SK-N-SH (cell line): ENCODE data around the gene PSMB2. TPM values are rescaled to one million over a fixed set of nuclear protein-coding genes. Genes with fewer than 3 reads are reported as not detected.
A peak's percentile ranks its signal among the peaks of the same experiment; 100 is the strongest.

Source experiments
- CTCF ChIA-PET: fragments of 300-600, 350-600 bp; formaldehyde crosslinking; extraction: SDS; loops from one replicate; lab custom pipeline; 2021; lab: Yijun Ruan, JAX
- POLR2A ChIA-PET: fragments of 350-600 bp; sonication (Branson Sonifier 250); formaldehyde crosslinking; extraction: SDS; loops from one replicate; lab custom pipeline; 2020; ENCODE audit warnings: antibody characterized with exemption, inconsistent platforms; lab: Yijun Ruan, JAX
- DNase-seq: peaks from one replicate; pipeline ENCODE4 v3.0.0; 2012
- H2AFZ ChIP-seq: fragments of 200-600 bp; sonication (generic); 2 replicates; pipeline ENCODE4 v1.8.1; 2016; ENCODE audit warnings: antibody characterized with exemption, mild to moderate bottlenecking, low read depth
- H3F3A ChIP-seq: fragments of 200-600 bp; sonication (generic); replicated peaks from 2 replicates; pipeline ENCODE3; 2016; ENCODE audit warnings: antibody characterized with exemption, mild to moderate bottlenecking; ENCODE audit not compliant: insufficient read depth
- H3K27ac ChIP-seq, 2 experiments: fragments of 200-500 bp in 1 of 2; fragments of 200-600 bp in 1 of 2; sonication (Bioruptor generic) in 1 of 2; sonication (generic), shearing (Covaris generic) in 1 of 2; 2 replicates each; pipeline versions ENCODE4 v1.5.1 to v1.6.1; 2014 to 2016; ENCODE audit warnings: low read depth in 2 of 2, inconsistent platforms in 1 of 2, low read length in 1 of 2, mild to moderate bottlenecking in 1 of 2, mixed read lengths in 1 of 2
- H3K27me3 ChIP-seq: fragments of 200-600 bp; sonication (generic), shearing (Covaris generic); 2 replicates; pipeline ENCODE4 v1.6.1; 2016; ENCODE audit warnings: mixed run types; ENCODE audit not compliant: insufficient read depth
- H3K36me3 ChIP-seq, 2 experiments: fragments of 200-500 bp in 1 of 2; fragments of 200-600 bp in 1 of 2; sonication (Bioruptor generic) in 1 of 2; sonication (generic) in 1 of 2; replicated peaks in 1 of 2; 2 replicates each; pipeline versions ENCODE3 to v1.5.1; 2014 to 2016; ENCODE audit warnings: low read length in 1 of 2, mild to moderate bottlenecking in 1 of 2; ENCODE audit not compliant: insufficient read depth in 2 of 2, control insufficient read depth in 1 of 2
- H3K4me1 ChIP-seq, 2 experiments: fragments of 200-500 bp in 1 of 2; fragments of 200-600 bp in 1 of 2; sonication (Bioruptor generic) in 1 of 2; sonication (generic), shearing (Covaris generic) in 1 of 2; 2 replicates each; pipeline versions ENCODE4 v1.5.1 to v1.6.1; 2014 to 2016; ENCODE audit warnings: low read depth in 1 of 2, low read length in 1 of 2, mixed run types in 1 of 2; ENCODE audit not compliant: insufficient read depth in 2 of 2, control insufficient read depth in 1 of 2
- H3K4me2 ChIP-seq: fragments of 200-600 bp; sonication (generic), shearing (Covaris generic); 2 replicates; pipeline ENCODE4 v1.6.1; 2017; ENCODE audit warnings: mixed run types
- H3K4me3 ChIP-seq, 2 experiments: fragments of 200-500 bp in 1 of 2; fragments of 200-600 bp in 1 of 2; sonication (Bioruptor generic) in 1 of 2; sonication (generic), shearing (Covaris generic) in 1 of 2; 2 replicates each; pipeline versions ENCODE4 v1.5.1 to v1.8.1; 2014 to 2016; ENCODE audit warnings: low read depth in 2 of 2, inconsistent platforms in 1 of 2, low read length in 1 of 2, mild to moderate bottlenecking in 1 of 2, mixed read lengths in 1 of 2, moderate library complexity in 1 of 2
- H3K79me2 ChIP-seq: fragments of 200-600 bp; sonication (generic); 2 replicates; pipeline ENCODE4 v1.8.1; 2017; ENCODE audit warnings: mild to moderate bottlenecking; ENCODE audit not compliant: insufficient read depth
- H3K9ac ChIP-seq: fragments of 200-600 bp; sonication (generic); 2 replicates; pipeline ENCODE4 v1.6.1; 2017; ENCODE audit warnings: mixed run types
- H3K9me2 ChIP-seq: fragments of 200-600 bp; sonication (generic); 2 replicates; pipeline ENCODE4 v1.6.1; 2017; ENCODE audit warnings: mixed run types
- H3K9me3 ChIP-seq: fragments of 200-600 bp; sonication (generic); 2 replicates; pipeline ENCODE4 v1.6.1; 2017; ENCODE audit warnings: mixed run types, mild to moderate bottlenecking, moderate library complexity
- H4K20me1 ChIP-seq: fragments of 200-600 bp; sonication (generic); 2 replicates; pipeline ENCODE4 v1.6.1; 2017; ENCODE audit warnings: mild to moderate bottlenecking, mixed run types; ENCODE audit not compliant: insufficient read depth
- ELF1 ChIP-seq: IDR thresholded peaks from 2 replicates; pipeline ENCODE4 v1.4.0; 2012
- EP300 ChIP-seq, 2 experiments: IDR thresholded peaks; 2 replicates each; pipeline versions ENCODE4 v1.4.0 to v1.6.1; 2012; ENCODE audit warnings: borderline replicate concordance in 1 of 2, low read depth in 1 of 2, low read length in 1 of 2
- EZH2phosphoT487 ChIP-seq: fragments of 200-600 bp; sonication (generic); IDR thresholded peaks from 2 replicates; pipeline ENCODE4 v1.6.1; 2017; ENCODE audit warnings: low read depth, mixed run types, mild to moderate bottlenecking, antibody characterized with exemption, moderate library complexity, borderline replicate concordance
- FOSL2 ChIP-seq: IDR thresholded peaks from 2 replicates; pipeline ENCODE4 v1.4.0; 2012; ENCODE audit warnings: low read depth, mild to moderate bottlenecking, moderate library complexity, borderline replicate concordance
- FOXJ3 ChIP-seq: sonication (generic); formaldehyde crosslinking; IDR thresholded peaks from 2 replicates; pipeline ENCODE4 v1.5.1; 2020; ENCODE audit warnings: mild to moderate bottlenecking, missing genetic modification reagents
- FOXM1 ChIP-seq: IDR thresholded peaks from 2 replicates; pipeline ENCODE4 v1.4.0; 2012; ENCODE audit warnings: low read depth, mild to moderate bottlenecking
- JUND ChIP-seq: IDR thresholded peaks from 2 replicates; pipeline ENCODE4 v1.4.0; 2012
- MEF2A ChIP-seq: IDR thresholded peaks from 2 replicates; pipeline ENCODE4 v1.4.0; 2012; ENCODE audit warnings: low read depth, borderline replicate concordance
- NFIC ChIP-seq: IDR thresholded peaks from 2 replicates; pipeline ENCODE4 v1.4.0; 2012; ENCODE audit warnings: borderline replicate concordance
- POLR2AphosphoS5 ChIP-seq: IDR thresholded peaks from 2 replicates; pipeline ENCODE4 v1.6.1; 2012; ENCODE audit warnings: low read depth, low read length
- RAD21 ChIP-seq: IDR thresholded peaks from 2 replicates; pipeline ENCODE4 v1.6.1; 2012; ENCODE audit warnings: mild to moderate bottlenecking, low read length
- RFX5 ChIP-seq: IDR thresholded peaks from 2 replicates; pipeline ENCODE4 v1.6.1; 2012; ENCODE audit warnings: mild to moderate bottlenecking, improper control_type of control experiment, low read length
- RXRA ChIP-seq: IDR thresholded peaks from 2 replicates; pipeline ENCODE4 v1.4.0; 2012; ENCODE audit warnings: low read depth, mild to moderate bottlenecking, borderline replicate concordance
- SMC3 ChIP-seq: IDR thresholded peaks from 2 replicates; pipeline ENCODE4 v1.6.1; 2012; ENCODE audit warnings: low read depth, low read length, improper control_type of control experiment
- TAF1 ChIP-seq: IDR thresholded peaks from 2 replicates; pipeline ENCODE4 v1.6.1; 2012; ENCODE audit warnings: low read depth, mild to moderate bottlenecking, low read length, moderate library complexity, borderline replicate concordance
- TEAD4 ChIP-seq: IDR thresholded peaks from 2 replicates; pipeline ENCODE4 v1.4.0; 2012; ENCODE audit warnings: mild to moderate bottlenecking, borderline replicate concordance; ENCODE audit not compliant: insufficient read depth
- YY1 ChIP-seq: IDR thresholded peaks from 2 replicates; pipeline ENCODE4 v1.4.0; 2012; ENCODE audit warnings: low read depth, mild to moderate bottlenecking
- polyA plus RNA-seq, 3 experiments: library from polyadenylated mRNA; depleted of rRNA; stranded (reverse); fragments of >200 nt; gene quantifications; 2 replicates each; pipeline ENCODE4 v1.2.3, GENCODE V29; 2012
- TF ChIP-seq, protein P1 (sequence below): fragments of 150-350 bp; IDR thresholded peaks from 2 replicates; pipeline ENCODE4 v1.6.1; 2017; ENCODE audit warnings: antibody characterized with exemption, low read length, low read depth, borderline replicate concordance
- TF ChIP-seq, protein P2 (sequence below): IDR thresholded peaks from 2 replicates; pipeline ENCODE4; 2012
- TF ChIP-seq, protein P3 (sequence below): fragments of 200-600 bp; sonication (generic); IDR thresholded peaks from 2 replicates; pipeline ENCODE4 v1.6.1; 2017; ENCODE audit warnings: antibody characterized with exemption, mild to moderate bottlenecking, moderate library complexity
- TF ChIP-seq, protein P4 (sequence below): IDR thresholded peaks from 2 replicates; pipeline ENCODE4 v1.6.1; 2012; ENCODE audit warnings: mild to moderate bottlenecking, low read depth, low read length, moderate library complexity

The PSMB2 gene
- polyA plus RNA-seq, 1 of the 3 experiments (the other 2 are of a cell fraction), result 83.5 TPM

DNA sequence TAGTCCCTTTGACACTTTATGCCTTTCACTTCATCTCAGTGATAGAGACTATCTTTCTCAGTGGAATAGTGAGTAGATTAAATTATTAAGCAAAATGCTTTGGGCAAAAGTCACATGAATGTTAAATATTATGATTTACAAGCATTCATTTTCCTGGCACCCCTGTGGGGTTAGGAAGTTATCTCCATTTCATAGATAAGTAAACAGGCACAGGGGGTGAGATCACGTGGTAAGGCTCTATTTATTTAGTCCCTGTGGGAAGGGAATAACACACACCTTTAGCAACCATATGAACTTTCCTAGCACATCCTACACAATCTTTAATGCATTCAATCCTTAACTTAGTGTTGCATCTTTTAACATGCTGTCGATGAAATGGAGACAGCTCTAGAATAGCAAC lies 12.3 kb downstream of the PSMB2 start (continued):
- TF ChIP-seq EP300 (IDR thresholded peaks at IDR 0.05; ENCODE audit: borderline replicate concordance in 1 of 2, low read depth in 1 of 2, low read length in 1 of 2), result peak in 1 of 2 experiments; percentile 24; a peak in 1 of 4 replicates
- TF ChIP-seq RFX5, result no peak
- no peak for TF ChIP-seq RXRA
- TF ChIP-seq EZH2phosphoT487, result no peak
- no peak for TF ChIP-seq FOXJ3 (CRISPR knock-in tag)
- TF ChIP-seq, protein P1, sequence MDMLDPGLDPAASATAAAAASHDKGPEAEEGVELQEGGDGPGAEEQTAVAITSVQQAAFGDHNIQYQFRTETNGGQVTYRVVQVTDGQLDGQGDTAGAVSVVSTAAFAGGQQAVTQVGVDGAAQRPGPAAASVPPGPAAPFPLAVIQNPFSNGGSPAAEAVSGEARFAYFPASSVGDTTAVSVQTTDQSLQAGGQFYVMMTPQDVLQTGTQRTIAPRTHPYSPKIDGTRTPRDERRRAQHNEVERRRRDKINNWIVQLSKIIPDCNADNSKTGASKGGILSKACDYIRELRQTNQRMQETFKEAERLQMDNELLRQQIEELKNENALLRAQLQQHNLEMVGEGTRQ, result no peak
- TF ChIP-seq ELF1, result no peak
- no peak for TF ChIP-seq RAD21
- no peak for TF ChIP-seq FOXM1
- no peak for TF ChIP-seq SMC3
- TF ChIP-seq, protein P2, sequence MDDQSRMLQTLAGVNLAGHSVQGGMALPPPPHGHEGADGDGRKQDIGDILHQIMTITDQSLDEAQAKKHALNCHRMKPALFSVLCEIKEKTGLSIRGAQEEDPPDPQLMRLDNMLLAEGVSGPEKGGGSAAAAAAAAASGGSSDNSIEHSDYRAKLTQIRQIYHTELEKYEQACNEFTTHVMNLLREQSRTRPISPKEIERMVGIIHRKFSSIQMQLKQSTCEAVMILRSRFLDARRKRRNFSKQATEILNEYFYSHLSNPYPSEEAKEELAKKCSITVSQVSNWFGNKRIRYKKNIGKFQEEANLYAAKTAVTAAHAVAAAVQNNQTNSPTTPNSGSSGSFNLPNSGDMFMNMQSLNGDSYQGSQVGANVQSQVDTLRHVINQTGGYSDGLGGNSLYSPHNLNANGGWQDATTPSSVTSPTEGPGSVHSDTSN, result no peak
- no peak for TF ChIP-seq NFIC
- no peak for TF ChIP-seq FOSL2
- no peak for TF ChIP-seq POLR2AphosphoS5
- TF ChIP-seq TAF1, result no peak
- no peak for TF ChIP-seq TEAD4
- TF ChIP-seq YY1, result no peak
- TF ChIP-seq JUND, result no peak

DNA sequence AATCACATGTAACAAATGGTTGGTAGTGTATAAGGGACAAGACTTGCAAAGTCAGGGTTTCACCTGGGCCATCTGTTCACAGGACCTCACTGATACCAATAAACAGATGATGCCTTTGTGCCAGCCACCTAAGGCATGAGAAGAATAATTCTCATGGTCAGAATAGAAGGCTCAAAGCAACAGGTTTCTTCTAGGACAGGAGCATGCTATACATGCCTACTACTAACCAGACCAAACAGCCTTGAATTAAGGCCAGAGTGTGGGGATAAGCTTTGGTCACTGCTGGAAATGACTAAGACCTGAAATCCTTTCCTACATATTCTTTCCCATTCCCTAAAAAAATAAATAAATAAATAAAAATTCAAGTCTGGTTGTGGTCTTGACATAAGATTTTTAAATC lies 17.5 kb downstream of the PSMB2 start:
- H3F3A ChIP-seq, result no peaks in the 10 kb centered on the region
- peaks cover 94% of the 10 kb centered on the region for H3K79me2 ChIP-seq
- H3K9me2 ChIP-seq, result no peaks in the 10 kb centered on the region
- H2AFZ ChIP-seq, result no peak overlapping the region
- ChIA-PET CTCF (interaction anchor here (0.9 kb wide), 1 partner anchor 103 kb away, joined by 3 read pairs; no protein-coding TSS in a partner anchor), POLR2A (no interaction called here)
- H3K9me3 ChIP-seq, result no peaks in the 10 kb centered on the region
- peaks cover 47 to 53% of the 10 kb centered on the region in 2 experiments for H3K36me3 ChIP-seq
- H3K4me3 ChIP-seq, result no peak overlapping the region
- H3K9ac ChIP-seq, result no peak overlapping the region
- no peak overlapping the region for H3K27ac ChIP-seq
- no peak overlapping the region for H3K4me2 ChIP-seq
- no peaks in the 10 kb centered on the region for H3K27me3 ChIP-seq
- H3K4me1 ChIP-seq, result no peaks in the 10 kb centered on the region
- no peak for DNase-seq
- H4K20me1 ChIP-seq, result peaks cover 24% of the 10 kb centered on the region
- TF ChIP-seq MEF2A, result no peak
- TF ChIP-seq NFIC, result no peak
- no peak for TF ChIP-seq FOSL2
- TF ChIP-seq, protein P3, sequence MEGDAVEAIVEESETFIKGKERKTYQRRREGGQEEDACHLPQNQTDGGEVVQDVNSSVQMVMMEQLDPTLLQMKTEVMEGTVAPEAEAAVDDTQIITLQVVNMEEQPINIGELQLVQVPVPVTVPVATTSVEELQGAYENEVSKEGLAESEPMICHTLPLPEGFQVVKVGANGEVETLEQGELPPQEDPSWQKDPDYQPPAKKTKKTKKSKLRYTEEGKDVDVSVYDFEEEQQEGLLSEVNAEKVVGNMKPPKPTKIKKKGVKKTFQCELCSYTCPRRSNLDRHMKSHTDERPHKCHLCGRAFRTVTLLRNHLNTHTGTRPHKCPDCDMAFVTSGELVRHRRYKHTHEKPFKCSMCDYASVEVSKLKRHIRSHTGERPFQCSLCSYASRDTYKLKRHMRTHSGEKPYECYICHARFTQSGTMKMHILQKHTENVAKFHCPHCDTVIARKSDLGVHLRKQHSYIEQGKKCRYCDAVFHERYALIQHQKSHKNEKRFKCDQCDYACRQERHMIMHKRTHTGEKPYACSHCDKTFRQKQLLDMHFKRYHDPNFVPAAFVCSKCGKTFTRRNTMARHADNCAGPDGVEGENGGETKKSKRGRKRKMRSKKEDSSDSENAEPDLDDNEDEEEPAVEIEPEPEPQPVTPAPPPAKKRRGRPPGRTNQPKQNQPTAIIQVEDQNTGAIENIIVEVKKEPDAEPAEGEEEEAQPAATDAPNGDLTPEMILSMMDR, result no peak
- no peak for TF ChIP-seq SMC3
- TF ChIP-seq, protein P1, result no peak
- no peak for TF ChIP-seq FOXJ3 (CRISPR knock-in tag)
- no peak for TF ChIP-seq TEAD4
- no peak for TF ChIP-seq FOXM1
- no peak for TF ChIP-seq ELF1
- TF ChIP-seq, protein P4, sequence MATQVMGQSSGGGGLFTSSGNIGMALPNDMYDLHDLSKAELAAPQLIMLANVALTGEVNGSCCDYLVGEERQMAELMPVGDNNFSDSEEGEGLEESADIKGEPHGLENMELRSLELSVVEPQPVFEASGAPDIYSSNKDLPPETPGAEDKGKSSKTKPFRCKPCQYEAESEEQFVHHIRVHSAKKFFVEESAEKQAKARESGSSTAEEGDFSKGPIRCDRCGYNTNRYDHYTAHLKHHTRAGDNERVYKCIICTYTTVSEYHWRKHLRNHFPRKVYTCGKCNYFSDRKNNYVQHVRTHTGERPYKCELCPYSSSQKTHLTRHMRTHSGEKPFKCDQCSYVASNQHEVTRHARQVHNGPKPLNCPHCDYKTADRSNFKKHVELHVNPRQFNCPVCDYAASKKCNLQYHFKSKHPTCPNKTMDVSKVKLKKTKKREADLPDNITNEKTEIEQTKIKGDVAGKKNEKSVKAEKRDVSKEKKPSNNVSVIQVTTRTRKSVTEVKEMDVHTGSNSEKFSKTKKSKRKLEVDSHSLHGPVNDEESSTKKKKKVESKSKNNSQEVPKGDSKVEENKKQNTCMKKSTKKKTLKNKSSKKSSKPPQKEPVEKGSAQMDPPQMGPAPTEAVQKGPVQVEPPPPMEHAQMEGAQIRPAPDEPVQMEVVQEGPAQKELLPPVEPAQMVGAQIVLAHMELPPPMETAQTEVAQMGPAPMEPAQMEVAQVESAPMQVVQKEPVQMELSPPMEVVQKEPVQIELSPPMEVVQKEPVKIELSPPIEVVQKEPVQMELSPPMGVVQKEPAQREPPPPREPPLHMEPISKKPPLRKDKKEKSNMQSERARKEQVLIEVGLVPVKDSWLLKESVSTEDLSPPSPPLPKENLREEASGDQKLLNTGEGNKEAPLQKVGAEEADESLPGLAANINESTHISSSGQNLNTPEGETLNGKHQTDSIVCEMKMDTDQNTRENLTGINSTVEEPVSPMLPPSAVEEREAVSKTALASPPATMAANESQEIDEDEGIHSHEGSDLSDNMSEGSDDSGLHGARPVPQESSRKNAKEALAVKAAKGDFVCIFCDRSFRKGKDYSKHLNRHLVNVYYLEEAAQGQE, result no peak
- TF ChIP-seq EZH2phosphoT487, result no peak
- TF ChIP-seq YY1, result no peak
- TF ChIP-seq TAF1, result no peak
- TF ChIP-seq RXRA, result no peak
- no peak for TF ChIP-seq RAD21
